CD14-positive monocyte (primary cell): ENCODE data around the gene LGALS3BP. TPM values are rescaled to one million over a fixed set of nuclear protein-coding genes. Genes with fewer than 3 reads are reported as not detected.

ENCODE experiments used
- DNase-seq, 3 donors: peaks; one replicate each; pipeline ENCODE4 v3.0.0-alpha.2; 2011 to 2022
- H2AFZ ChIP-seq: 2 replicates; pipeline ENCODE4 v1.6.0; 2012; ENCODE audit warnings: mild to moderate bottlenecking, low read depth, low read length, inconsistent platforms; ENCODE audit not compliant: insufficient read depth, poor library complexity, severe bottlenecking
- H3K27ac ChIP-seq, 2 donors: 1 replicate in 1 of 2; 2 replicates in 1 of 2; pipeline ENCODE4 v1.5.1; 2012 to 2013; ENCODE audit warnings: low read length in 2 of 2, control low read depth in 1 of 2, inconsistent platforms in 1 of 2, low read depth in 1 of 2, mild to moderate bottlenecking in 1 of 2
- H3K27me3 ChIP-seq, 2 donors: one replicate each; pipeline versions ENCODE4 v1.6.0 to v1.6.1; 2011 to 2013; ENCODE audit warnings: low read length in 2 of 2; ENCODE audit not compliant: control insufficient read depth in 2 of 2, insufficient read depth in 2 of 2
- H3K36me3 ChIP-seq, 2 donors: replicated peaks in 1 of 2; 1 replicate in 1 of 2; 2 replicates in 1 of 2; pipeline versions ENCODE4 v1.5.1 to v1.6.1; 2012 to 2013; ENCODE audit warnings: low read length in 2 of 2, control low read depth in 1 of 2, inconsistent platforms in 1 of 2, mild to moderate bottlenecking in 1 of 2; ENCODE audit not compliant: insufficient read depth in 2 of 2, control insufficient read depth in 1 of 2
- H3K4me1 ChIP-seq, 2 donors: 1 replicate in 1 of 2; 2 replicates in 1 of 2; pipeline versions ENCODE4 v1.5.1 to v1.6.1; 2012 to 2013; ENCODE audit warnings: low read length in 2 of 2, control low read depth in 1 of 2, inconsistent platforms in 1 of 2, mild to moderate bottlenecking in 1 of 2, moderate library complexity in 1 of 2; ENCODE audit not compliant: insufficient read depth in 2 of 2, control insufficient read depth in 1 of 2
- H3K4me2 ChIP-seq: replicated peaks from 2 replicates; pipeline ENCODE3; 2012; ENCODE audit warnings: low read length, moderate library complexity, mild to moderate bottlenecking; ENCODE audit not compliant: poor library complexity, severe bottlenecking; ENCODE audit errors: extremely low read depth
- H3K4me3 ChIP-seq, 3 experiments: fragments of 200-600 bp in 1 of 3; sonication (generic) in 1 of 3; replicated peaks in 1 of 3; 1 replicate in 2 of 3; 2 replicates in 1 of 3; pipeline ENCODE4 v1.5.1; 2011 to 2013; ENCODE audit warnings: low read length in 3 of 3, mild to moderate bottlenecking in 3 of 3, control low read depth in 2 of 3, low read depth in 2 of 3, inconsistent platforms in 1 of 3, moderate library complexity in 1 of 3
- H3K79me2 ChIP-seq: 2 replicates; pipeline ENCODE4 v1.6.0; 2012; ENCODE audit warnings: mild to moderate bottlenecking, control low read depth, inconsistent platforms, low read length, moderate library complexity; ENCODE audit not compliant: insufficient read depth
- H3K9ac ChIP-seq: 2 replicates; pipeline ENCODE4 v1.6.0; 2017; ENCODE audit warnings: low read length, mild to moderate bottlenecking; ENCODE audit not compliant: insufficient read depth, poor library complexity, severe bottlenecking
- H3K9me3 ChIP-seq, 2 donors: replicated peaks in 1 of 2; 1 replicate in 1 of 2; 2 replicates in 1 of 2; pipeline versions ENCODE4 v1.5.1 to v1.6.1; 2012 to 2013; ENCODE audit warnings: low read length in 2 of 2, control low read depth in 1 of 2; ENCODE audit not compliant: control insufficient read depth in 1 of 2, insufficient read depth in 1 of 2
- H4K20me1 ChIP-seq: 2 replicates; pipeline ENCODE4 v1.6.0; 2012; ENCODE audit warnings: mild to moderate bottlenecking, low read length, control low read depth, moderate library complexity; ENCODE audit not compliant: insufficient read depth
- H3K27ac Mint-ChIP-seq, 7 donors: one replicate each; pipeline ENCODE4 v1.8.0; 2020; ENCODE audit warnings: mild to moderate bottlenecking in 7 of 7, mixed read lengths in 7 of 7, moderate library complexity in 6 of 7, inconsistent platforms in 2 of 7
- H3K27me3 Mint-ChIP-seq, 3 donors: one replicate each; pipeline ENCODE4 v1.8.0; 2021 to 2022; ENCODE audit warnings: low read depth in 3 of 3, mild to moderate bottlenecking in 3 of 3, mixed read lengths in 3 of 3, moderate library complexity in 3 of 3, inconsistent platforms in 1 of 3
- H3K36me3 Mint-ChIP-seq, 2 donors: one replicate each; pipeline ENCODE4 v1.8.0; 2020; ENCODE audit warnings: mixed read lengths in 2 of 2, inconsistent platforms in 1 of 2, mild to moderate bottlenecking in 1 of 2
- H3K4me1 Mint-ChIP-seq: one replicate; pipeline ENCODE4 v1.8.0; 2020; ENCODE audit warnings: mild to moderate bottlenecking, mixed read lengths
- H3K4me3 Mint-ChIP-seq, 2 donors: one replicate each; pipeline ENCODE4 v1.8.0; 2020; ENCODE audit warnings: mild to moderate bottlenecking in 2 of 2, mixed read lengths in 2 of 2, moderate library complexity in 1 of 2
- H3K9me3 Mint-ChIP-seq, 7 donors: one replicate each; pipeline ENCODE4 v1.8.0; 2020 to 2022; ENCODE audit warnings: mixed read lengths in 7 of 7, mild to moderate bottlenecking in 6 of 7, moderate library complexity in 6 of 7, inconsistent platforms in 2 of 7
- CTCF ChIP-seq: fragments of 200-600 bp; IDR thresholded peaks from one replicate; pipeline ENCODE4 v1.8.0; 2022; ENCODE audit warnings: antibody characterized with exemption, mild to moderate bottlenecking
- WGBS: methylation state at CpG from one replicate; pipeline ENCODE4 v1.1.5; 2013; ENCODE audit warnings: missing lambda C conversion rate; ENCODE audit not compliant: insufficient coverage; 5-methylcytosine and 5-hydroxymethylcytosine counted together
- intact Hi-C, 2 donors: fragments of 100-400 bp; cut with micrococcal nuclease; formaldehyde crosslinking; loops; one replicate each; pipeline versions ENCODE4 v1.15.0 to v1.15.1; 2023
- polyA plus RNA-seq, 3 donors: library from polyadenylated mRNA; depleted of rRNA in 1 of 3; unstranded in 2 of 3; stranded (reverse) in 1 of 3; fragments of 300-500 nt in 2 of 3; fragments of >200 nt in 1 of 3; fragmentation: Illumina TruSeq in 2 of 3; gene quantifications; 1 replicate in 2 of 3; 2 replicates in 1 of 3; pipeline ENCODE4 v1.2.3, GENCODE V29; 2012 to 2021

Gene LGALS3BP
- polyA plus RNA-seq, 3 donors: 11.4 to 12.0 (median 11.7) TPM

- Mint-ChIP-seq H3K27me3 (peaks cover 0 to 1% (median 0%) of the 10 kb centered on the region in 3 donors), H3K4me3 (no peak overlapping the region), H3K27ac (no peak overlapping the region), H3K4me1 (peaks cover 12% of the 10 kb centered on the region), H3K36me3 (peaks cover 60 to 83% of the 10 kb centered on the region in 2 donors), H3K9me3 (peaks cover 0 to 2% (median 0%) of the 10 kb centered on the region in 7 donors)
- no peaks in the 10 kb centered on the region for H3K9me3 ChIP-seq
- H3K4me3 ChIP-seq: no peak overlapping the region
- H3K36me3 ChIP-seq: peaks cover 69 to 77% of the 10 kb centered on the region in 2 donors
- intact Hi-C loops: no loop called here
- H4K20me1 ChIP-seq: peaks cover 61% of the 10 kb centered on the region
- 92% methylated on average over 5 of the region's 12 CpGs for WGBS
- no peak overlapping the region for H2AFZ ChIP-seq
- H3K27me3 ChIP-seq: no peaks in the 10 kb centered on the region
- peaks cover 11% of the 10 kb centered on the region in 2 donors for H3K4me1 ChIP-seq
- H3K9ac ChIP-seq: no peak overlapping the region
- H3K79me2 ChIP-seq: peaks cover 25% of the 10 kb centered on the region
- no peak overlapping the region for H3K4me2 ChIP-seq
- no peak for DNase-seq
- no peak for TF ChIP-seq CTCF
- no peak overlapping the region for H3K27ac ChIP-seq
Observed at GRCh38 chr17:78992542-78993212, 13.0 kb upstream of the LGALS3BP start.

GRCh38 chr17:78991906-78992532 is 12.3 kb upstream of the LGALS3BP start:
- Mint-ChIP-seq H3K4me1 (peaks cover 18% of the 10 kb centered on the region), H3K4me3 (no peak overlapping the region), H3K27me3 (peaks cover 0 to 1% (median 0%) of the 10 kb centered on the region in 3 donors), H3K9me3 (peaks cover 0 to 2% (median 0%) of the 10 kb centered on the region in 7 donors), H3K27ac (peak overlapping the region in 2 of 7 donors; percentile 36 to 42), H3K36me3 (peaks cover 54 to 76% of the 10 kb centered on the region in 2 donors)
- WGBS: 100% methylated on average over 2 of the region's 22 CpGs
- no peaks in the 10 kb centered on the region for H3K27me3 ChIP-seq
- peaks cover 54% of the 10 kb centered on the region for H4K20me1 ChIP-seq
- H3K79me2 ChIP-seq: peaks cover 25% of the 10 kb centered on the region
- intact Hi-C loops: no loop called here
- DNase-seq: no peak
- H3K36me3 ChIP-seq: peaks cover 64 to 70% of the 10 kb centered on the region in 2 donors
- no peak overlapping the region for H3K4me2 ChIP-seq
- TF ChIP-seq CTCF: no peak
- peaks cover 17 to 18% of the 10 kb centered on the region in 2 donors for H3K4me1 ChIP-seq
- no peak overlapping the region for H3K4me3 ChIP-seq
- H2AFZ ChIP-seq: no peak overlapping the region
- H3K9ac ChIP-seq: no peak overlapping the region
- H3K9me3 ChIP-seq: no peaks in the 10 kb centered on the region
- H3K27ac ChIP-seq: no peak overlapping the region
